HT1080 (cell line): ENCODE data around the gene CASK. TPM values are rescaled to one million over a fixed set of nuclear protein-coding genes. Genes with fewer than 3 reads are reported as not detected.

Experiments used
- DNase-seq: peaks from one replicate; pipeline ENCODE4 v3.0.0-alpha.2; 2015; ENCODE audit warnings: low read depth
- total RNA-seq: library from RNA; depleted of rRNA; stranded (reverse); fragments of >200 nt; shearing (Covaris generic); gene quantifications from 2 replicates; pipeline ENCODE4 v1.2.3, GENCODE V29; 2014

Gene CASK
- total RNA-seq, 1 experiment from 2014 or later = 11.8 TPM

GRCh38 chrX:41912923-41913322 lies 10.4 kb downstream of the CASK start:
- DNase-seq = no peak

DNA sequence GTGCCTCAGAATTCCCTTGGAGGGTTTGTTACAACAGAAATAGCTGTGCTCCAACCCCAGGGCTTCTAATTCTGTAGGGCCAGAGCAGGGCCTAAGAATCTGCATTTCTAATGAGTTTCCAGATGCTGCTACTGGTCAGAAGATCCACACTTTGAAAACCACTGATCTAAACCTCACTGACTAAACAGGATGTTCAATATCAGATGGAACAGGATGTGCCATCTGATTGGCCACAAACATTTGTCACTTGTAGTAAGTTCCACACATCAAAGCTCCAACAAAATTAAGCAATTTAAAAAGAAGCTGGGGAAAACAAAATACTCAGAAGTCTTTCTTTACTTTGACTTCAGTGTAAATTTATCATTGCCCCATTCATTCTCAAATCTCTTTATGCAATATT lies 14.3 kb downstream of the CASK start:
- DNase-seq = no peak

- no peak for DNase-seq
Measured at GRCh38 chrX:41906515-41907187, 16.7 kb downstream of the CASK start.

- no peak for DNase-seq
Measured at GRCh38 chrX:41903544-41903943, 19.8 kb downstream of the CASK start.

DNA sequence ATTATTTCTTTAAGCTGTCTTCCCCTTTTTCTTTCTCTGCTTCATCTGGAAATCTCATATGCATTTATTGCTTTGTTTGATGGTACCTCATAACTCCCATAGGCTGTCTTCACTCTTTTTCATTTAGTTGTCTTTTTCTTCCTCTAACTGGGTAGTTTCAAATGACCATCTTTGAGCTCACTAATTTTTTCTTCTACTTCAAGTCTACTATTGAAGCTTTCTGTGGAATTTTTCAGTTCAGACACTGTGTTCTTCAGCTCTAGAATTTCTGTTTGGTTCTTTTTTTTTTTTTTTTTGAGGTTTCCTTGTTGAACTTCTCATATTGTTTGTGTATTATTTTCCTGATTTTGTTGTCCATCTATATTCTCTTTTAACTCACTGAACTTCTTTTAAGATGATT lies 23.0 kb downstream of the CASK start:
- no peak for DNase-seq

DNA sequence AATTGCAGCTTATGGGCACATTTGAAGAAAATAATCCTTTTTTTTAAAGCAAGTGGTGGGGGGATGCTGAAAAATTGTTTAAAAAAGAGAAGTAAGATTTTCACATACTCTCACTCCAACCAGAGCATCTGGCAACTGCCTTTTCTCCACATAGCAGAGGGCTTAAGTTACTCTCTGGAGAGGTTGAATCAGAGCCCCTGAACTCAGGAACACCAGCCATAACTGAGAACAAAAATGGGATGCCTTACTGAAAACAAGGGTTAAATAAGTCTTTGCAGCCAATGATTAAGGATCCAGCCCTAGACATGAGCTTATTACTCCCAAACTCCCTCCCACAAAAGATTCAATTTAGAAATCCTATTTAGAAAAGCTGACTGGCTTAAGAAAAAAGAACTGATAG lies 27.5 kb downstream of the CASK start:
- DNase-seq = no peak

DNA sequence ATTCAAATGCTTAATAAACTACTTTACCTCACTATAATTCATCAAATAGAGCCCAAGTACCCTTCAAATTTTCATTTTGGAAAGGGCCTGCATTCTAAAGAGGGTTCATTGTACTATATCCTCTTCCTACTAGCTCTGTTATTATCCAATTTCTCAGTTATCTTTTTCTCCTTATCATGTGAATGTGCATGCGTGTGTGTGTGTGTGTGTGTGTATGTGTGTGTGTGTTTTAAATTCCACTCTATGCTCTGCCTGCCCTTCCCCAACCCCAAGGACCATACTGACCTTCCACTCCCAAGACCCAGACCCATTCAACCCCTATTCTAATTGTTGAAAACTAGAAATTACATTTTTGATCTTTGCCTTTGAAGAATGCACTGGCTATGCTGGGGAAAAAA lies 33.3 kb downstream of the CASK start:
- DNase-seq = no peak

DNA sequence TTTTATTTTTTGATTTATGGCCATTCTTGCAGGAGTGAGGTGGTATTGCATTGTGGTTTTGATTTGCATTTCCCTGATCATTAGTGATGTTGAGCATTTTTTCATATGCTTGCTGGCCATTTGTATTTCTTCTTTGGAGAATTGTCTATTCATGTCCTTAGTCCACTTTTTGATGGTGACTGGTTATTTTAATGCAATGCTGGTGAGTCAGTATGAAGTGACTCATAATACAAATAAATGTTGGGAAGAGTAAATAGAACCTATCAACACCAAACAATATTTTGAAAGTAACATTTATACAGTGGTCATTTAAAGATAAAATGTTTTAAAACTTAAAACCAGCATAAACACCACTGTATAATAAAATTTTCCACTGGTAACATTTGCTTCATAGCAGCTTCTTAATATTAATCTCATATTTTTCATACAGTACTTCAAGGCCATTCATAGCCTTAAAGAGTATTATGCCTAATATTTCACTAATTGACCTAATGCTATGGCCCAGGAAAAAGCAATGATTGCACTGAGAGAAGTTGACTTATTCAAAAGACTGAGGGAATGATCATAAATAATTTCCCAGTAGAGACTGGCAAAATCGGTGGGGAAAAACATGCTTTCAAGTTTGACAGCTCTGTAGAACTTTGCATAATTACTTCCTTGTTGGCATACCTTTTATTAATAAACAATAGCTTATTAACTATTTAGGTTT lies 33.9 kb downstream of the CASK start:
- DNase-seq = peak; percentile 35

DNA sequence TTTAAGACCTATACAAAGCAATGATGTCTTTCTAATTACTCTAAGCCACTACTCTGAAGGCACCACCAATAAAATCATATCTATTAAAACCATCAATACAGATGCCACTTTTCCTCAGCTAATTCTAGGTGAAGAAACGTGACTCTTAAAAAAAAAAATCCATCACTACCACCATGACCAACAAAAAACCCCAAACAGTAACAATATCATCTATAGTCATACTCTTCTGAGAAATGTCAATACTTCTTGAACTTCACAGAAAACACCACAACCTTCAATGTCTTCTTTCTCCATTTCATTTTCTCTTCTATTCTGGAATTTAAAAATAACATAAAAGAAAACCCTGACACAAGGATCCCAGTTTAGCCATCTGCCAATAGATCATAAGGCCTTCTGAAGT lies 35.7 kb downstream of the CASK start:
- DNase-seq = no peak

DNA sequence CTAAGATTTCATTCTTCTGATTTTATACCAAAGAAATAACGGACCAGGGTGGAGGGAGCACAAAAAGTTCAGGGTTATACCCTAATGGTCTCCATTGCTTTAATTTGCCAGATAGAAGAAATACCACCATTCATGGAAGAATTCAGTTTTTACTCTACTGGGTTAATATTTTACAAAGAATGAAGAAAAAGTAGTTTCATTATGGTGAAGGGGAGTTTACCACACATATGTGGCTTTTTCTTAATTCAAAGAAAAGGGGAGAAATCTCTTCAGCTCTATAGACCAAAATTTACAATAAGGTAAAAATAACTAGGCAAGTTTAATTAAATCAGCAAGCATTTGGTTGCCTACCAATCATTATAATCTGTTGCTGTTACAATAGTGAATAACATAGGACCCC lies 37.6 kb downstream of the CASK start:
- DNase-seq = no peak

DNA sequence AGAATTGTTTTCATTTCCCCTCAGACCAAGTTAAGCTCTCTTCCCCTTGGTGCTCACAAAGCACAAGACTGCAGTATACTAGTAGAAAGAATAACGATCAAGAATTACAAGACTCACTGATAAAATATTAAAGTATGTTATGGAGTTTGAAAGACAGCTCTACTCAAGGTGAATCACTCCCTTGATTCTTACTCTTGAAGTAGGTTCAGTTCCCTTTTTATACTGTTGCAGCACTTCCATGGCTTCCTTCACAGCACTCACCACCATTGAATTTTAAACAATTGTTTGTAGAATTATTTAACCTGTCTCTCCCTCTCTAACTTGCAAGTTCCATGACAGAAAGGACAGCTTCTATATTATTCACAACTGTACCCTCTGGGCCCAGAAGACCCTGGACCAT lies 42.2 kb downstream of the CASK start:
- no peak for DNase-seq

DNA sequence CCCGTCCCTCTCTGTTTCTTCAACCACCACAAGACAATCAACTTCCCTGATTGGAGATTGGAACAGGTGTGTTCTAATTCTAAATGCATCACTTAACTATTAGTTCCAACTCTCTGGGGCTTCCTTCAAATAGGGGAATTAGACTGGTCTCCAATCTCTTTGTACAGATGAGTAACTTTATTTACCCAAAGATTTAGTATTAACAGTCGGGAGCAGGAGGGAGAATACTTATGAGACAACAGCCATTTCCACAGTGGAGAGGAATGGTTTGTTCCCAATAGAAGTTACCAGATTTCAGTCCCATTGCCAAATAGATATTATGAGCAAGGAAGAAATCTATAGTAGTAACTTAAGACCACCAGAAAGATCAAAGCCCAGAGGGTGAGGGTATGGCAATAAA lies 46.2 kb downstream of the CASK start:
- DNase-seq = no peak

DNA sequence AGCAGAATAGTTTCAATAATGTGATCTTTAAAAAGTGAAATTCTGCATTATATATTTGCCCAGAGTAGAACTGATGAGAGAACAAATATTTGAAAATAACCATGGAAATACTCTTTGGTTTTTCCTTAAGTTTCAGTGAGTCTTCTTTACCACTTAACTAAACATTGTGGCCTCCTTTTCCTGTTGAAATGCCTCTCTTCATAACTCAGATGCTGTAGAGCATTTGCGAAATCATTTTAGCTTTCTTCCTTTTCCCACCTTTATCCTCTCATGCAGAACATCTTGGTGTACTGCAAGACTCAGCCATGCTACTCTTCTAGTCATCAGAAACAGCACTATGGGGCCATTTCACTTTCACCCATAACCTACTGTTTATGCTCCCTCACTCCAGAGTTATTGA lies 48.2 kb downstream of the CASK start:
- no peak for DNase-seq

GRCh38 chrX:41870719-41871151 lies 52.6 kb downstream of the CASK start:
- no peak for DNase-seq

GRCh38 chrX:41868392-41868977 lies 54.9 kb downstream of the CASK start:
- no peak for DNase-seq

DNA sequence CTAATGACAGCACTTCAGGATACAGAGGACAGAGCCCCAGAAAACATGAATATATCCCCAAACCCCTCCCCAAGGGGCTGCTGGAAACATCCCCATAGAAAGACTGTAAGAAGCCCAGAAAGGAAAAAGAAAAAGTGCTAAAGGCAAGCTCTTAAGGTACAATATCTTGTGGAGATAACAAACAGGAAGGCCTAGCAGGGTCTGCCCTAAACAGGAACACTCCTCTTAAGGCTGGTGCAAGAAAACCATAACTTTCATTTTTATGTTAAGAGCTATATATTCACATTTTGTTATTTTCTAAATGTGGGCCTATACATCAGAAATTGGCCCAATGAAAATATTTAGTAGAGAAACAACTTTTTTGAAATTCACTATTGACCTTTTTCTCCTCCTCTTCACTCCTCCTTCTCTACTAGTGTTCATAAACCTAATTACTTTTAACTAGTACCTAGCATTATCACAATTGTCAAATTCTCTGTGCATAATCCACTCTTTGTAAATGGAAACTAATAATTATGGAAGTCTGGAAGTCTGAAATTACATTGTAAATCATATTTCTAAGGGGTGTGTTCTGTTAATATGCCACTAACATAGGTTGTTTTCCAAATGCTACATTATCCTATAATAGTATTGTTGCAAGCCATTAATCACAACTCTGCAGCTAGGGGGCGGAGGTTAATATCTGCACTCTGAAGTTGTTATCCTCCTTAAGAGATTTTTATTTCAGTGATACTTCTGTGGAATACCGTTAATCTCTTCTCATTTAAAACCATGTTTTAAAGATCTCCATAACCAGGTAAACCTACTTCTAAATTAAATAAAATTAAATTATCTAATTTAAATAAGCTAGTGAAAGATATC lies 59.8 kb downstream of the CASK start:
- DNase-seq = no peak

GRCh38 chrX:41862562-41863184 lies 60.7 kb downstream of the CASK start:
- no peak for DNase-seq

DNA sequence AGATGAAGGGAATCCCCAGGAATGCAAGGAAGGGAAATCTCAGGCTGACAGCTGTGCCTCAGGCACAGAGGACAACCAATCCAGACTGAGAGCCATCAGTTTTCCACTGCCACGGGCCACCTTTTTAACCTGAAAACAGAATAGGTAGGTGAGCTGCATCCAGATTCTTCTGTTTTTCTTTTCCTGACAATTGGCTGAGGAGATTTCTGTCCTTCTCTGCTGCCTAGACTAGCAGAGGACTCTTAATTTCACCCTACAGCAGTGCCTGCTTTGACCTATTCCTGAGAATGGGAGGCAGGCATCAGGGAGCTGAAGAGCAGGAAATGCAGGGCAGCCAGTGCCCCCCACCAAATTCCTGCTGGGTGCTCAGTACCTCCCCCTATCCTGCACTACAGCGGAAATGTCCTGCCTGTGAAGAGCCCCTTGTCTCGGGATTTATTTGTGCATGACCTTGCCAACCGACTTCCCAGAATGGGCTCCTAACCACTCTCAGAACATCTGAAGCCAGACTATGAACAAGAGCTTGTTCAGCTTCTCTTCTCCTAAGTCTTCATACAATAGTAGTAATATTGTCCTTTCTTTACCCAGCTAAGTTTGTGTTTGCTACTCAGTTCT lies 65.1 kb downstream of the CASK start:
- DNase-seq = no peak

GRCh38 chrX:41857670-41858069 lies 65.7 kb downstream of the CASK start:
- no peak for DNase-seq

GRCh38 chrX:41846714-41847113 lies 76.6 kb downstream of the CASK start:
- DNase-seq = no peak
